Esophagus squamous epithelium (tissue), 5 donors: Measurements from ENCODE around the gene MYH10. TPM values are rescaled to one million over a fixed set of nuclear protein-coding genes. Genes with fewer than 3 reads are reported as not detected.

Experiments
- DNase-seq: peaks from one replicate; lab custom pipeline; 2025; lab: John Stamatoyannopoulos, UW
- H3K27ac ChIP-seq, 4 donors: fragments of 200-600 bp; sonication (generic); one replicate each; pipeline ENCODE4 v1.5.1; 2016 to 2019; ENCODE audit warnings: mild to moderate bottlenecking in 1 of 4
- H3K27me3 ChIP-seq, 4 donors: fragments of 200-600 bp; sonication (generic); 1 replicate in 3 of 4; 2 replicates in 1 of 4; pipeline versions ENCODE4 v1.5.1 to v1.6.0; 2017 to 2021; ENCODE audit warnings: antibody characterized with exemption in 1 of 4
- H3K36me3 ChIP-seq, 3 donors: fragments of 200-600 bp; sonication (generic); one replicate each; pipeline ENCODE4 v1.5.1; 2016 to 2019
- H3K4me1 ChIP-seq, 3 donors: fragments of 200-600 bp; sonication (generic); one replicate each; pipeline ENCODE4 v1.5.1; 2017 to 2019
- H3K4me3 ChIP-seq, 4 donors: fragments of 200-600 bp; sonication (generic); 1 replicate in 3 of 4; 2 replicates in 1 of 4; pipeline ENCODE4 v1.5.1; 2016 to 2019; ENCODE audit warnings: mild to moderate bottlenecking in 2 of 4, moderate library complexity in 1 of 4
- H3K9me3 ChIP-seq, 3 donors: fragments of 200-600 bp; sonication (generic); one replicate each; pipeline ENCODE4 v1.5.1; 2016 to 2019
- CTCF ChIP-seq, 6 experiments: fragments of 450-650 bp in 4 of 6; fragments of 200-600 bp in 2 of 6; sonication (generic) in 2 of 6; IDR thresholded peaks; one replicate each; pipeline ENCODE4 v1.5.1; 2016 to 2019; ENCODE audit warnings: antibody characterized with exemption in 6 of 6, mild to moderate bottlenecking in 4 of 6, moderate library complexity in 4 of 6
- POLR2A ChIP-seq, 4 donors: fragments of 450-650 bp; IDR thresholded peaks; one replicate each; pipeline ENCODE4 v1.6.1; 2017; ENCODE audit warnings: antibody characterized with exemption in 4 of 4, mild to moderate bottlenecking in 4 of 4, moderate library complexity in 3 of 4
- WGBS, 2 donors: methylation state at CpG; one replicate each; pipeline ENCODE4 v1.1.5; 2018; 5-methylcytosine and 5-hydroxymethylcytosine counted together
- intact Hi-C: fragments of 100-400 bp; cut with DNase I; formaldehyde crosslinking; loops from one replicate; pipeline ENCODE4 v1.15.0; 2022
- total RNA-seq, 4 donors: library from RNA; depleted of rRNA; stranded (reverse); fragments of >200 nt; gene quantifications; one replicate each; pipeline ENCODE4 v1.1.0, GENCODE V29; 2016
- donor health status: DM: yes; HTN: yes; CAD: no.

The MYH10 gene
- total RNA-seq, 4 donors from 2014 or later: 5.8 to 25.6 (median 14.7) TPM

- H3K4me1 ChIP-seq: peaks cover 0 to 32% (median 0%) of the 10 kb centered on the region in 3 donors
- H3K27ac ChIP-seq: peak overlapping the region; percentile 50 to 77 (median 74)
- H3K4me3 ChIP-seq: peak overlapping the region; percentile 55 to 93 (median 77)
- H3K27me3 ChIP-seq: peaks cover 0 to 18% (median 0%) of the 10 kb centered on the region in 4 donors
- intact Hi-C loops: no loop called here
- H3K36me3 ChIP-seq: no peaks in the 10 kb centered on the region
- no peak for DNase-seq
- no peaks in the 10 kb centered on the region for H3K9me3 ChIP-seq
- no peak for TF ChIP-seq POLR2A (IDR thresholded peaks at IDR 0.05)
- no peak for TF ChIP-seq CTCF (IDR thresholded peaks at IDR 0.05)
- WGBS, 2 donors: 2 to 4% methylated on average over 10 to 29 of the region's 76 CpGs
These were observed 926 bp downstream of the MYH10 start for GRCh38 chr17:8629371-8630226.

DNA sequence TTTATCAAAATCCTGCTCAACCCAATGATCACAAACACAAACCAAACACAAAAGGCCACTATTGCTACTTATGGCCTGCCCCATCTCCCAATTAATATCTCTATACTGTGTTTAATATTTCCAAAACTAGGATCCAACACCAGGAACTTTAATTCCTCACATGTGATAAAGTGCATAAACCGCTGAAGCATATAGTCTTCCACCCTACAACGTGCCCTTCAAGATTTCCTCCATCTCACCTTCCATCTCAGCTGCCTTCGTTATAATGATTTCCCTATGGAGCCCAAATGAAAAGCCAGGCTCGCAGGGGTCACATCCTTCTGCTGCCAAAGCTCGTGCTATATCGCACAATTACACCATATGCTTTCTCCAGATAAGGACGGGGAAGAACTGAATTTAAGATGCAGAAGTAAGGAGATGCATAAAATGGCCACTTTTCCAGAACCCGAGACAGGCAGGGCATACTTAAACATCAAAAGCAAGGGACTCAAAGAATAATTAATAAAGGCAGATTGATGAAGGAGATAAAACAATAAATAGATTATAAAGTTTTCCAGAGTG is 1.8 kb downstream of the MYH10 start:
- no peaks in the 10 kb centered on the region for H3K9me3 ChIP-seq
- intact Hi-C loops: no loop called here
- TF ChIP-seq POLR2A (IDR thresholded peaks at IDR 0.05) (no peak), CTCF (IDR thresholded peaks at IDR 0.05) (no peak)
- DNase-seq: no peak
- peak overlapping the region in 1 of 4 donors; percentile 77 for H3K27ac ChIP-seq
- peaks cover 0 to 32% (median 0%) of the 10 kb centered on the region in 3 donors for H3K4me1 ChIP-seq
- WGBS, 2 donors: 52 to 72% methylated on average over 8 of the region's 8 CpGs
- H3K36me3 ChIP-seq: no peaks in the 10 kb centered on the region
- peak overlapping the region in 3 of 4 donors; percentile 66 to 93 (median 88) for H3K4me3 ChIP-seq
- peaks cover 0 to 18% (median 0%) of the 10 kb centered on the region in 4 donors for H3K27me3 ChIP-seq

DNA sequence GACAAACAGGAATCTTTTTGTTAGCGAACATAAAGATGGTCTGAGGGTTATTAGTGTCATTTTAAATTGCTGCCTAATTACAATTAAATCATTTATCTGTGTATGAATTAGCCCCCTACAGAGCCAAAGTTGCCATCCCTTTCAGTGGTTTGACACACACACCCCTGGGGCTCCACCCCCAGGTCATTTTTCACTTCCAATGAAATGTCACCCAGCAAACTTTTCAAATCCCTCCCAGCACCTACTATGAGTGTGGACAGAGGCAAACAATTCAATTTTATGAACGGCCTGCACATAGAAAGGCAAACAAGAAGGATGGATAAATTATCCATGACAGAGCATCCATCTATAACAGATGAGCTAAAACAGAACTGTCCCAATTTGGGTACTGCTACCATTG is 2.4 kb downstream of the MYH10 start:
- no peak overlapping the region for H3K4me3 ChIP-seq
- DNase-seq: no peak
- WGBS, 2 donors: 73 to 88% methylated on average over 2 of the region's 2 CpGs
- intact Hi-C loops: no loop called here
- H3K9me3 ChIP-seq: no peaks in the 10 kb centered on the region
- no peaks in the 10 kb centered on the region for H3K36me3 ChIP-seq
- peaks cover 0 to 32% (median 0%) of the 10 kb centered on the region in 3 donors for H3K4me1 ChIP-seq
- peaks cover 0 to 18% (median 0%) of the 10 kb centered on the region in 4 donors for H3K27me3 ChIP-seq
- no peak overlapping the region for H3K27ac ChIP-seq
- no peak for TF ChIP-seq CTCF (IDR thresholded peaks at IDR 0.05)
- TF ChIP-seq POLR2A (IDR thresholded peaks at IDR 0.05): no peak

DNA sequence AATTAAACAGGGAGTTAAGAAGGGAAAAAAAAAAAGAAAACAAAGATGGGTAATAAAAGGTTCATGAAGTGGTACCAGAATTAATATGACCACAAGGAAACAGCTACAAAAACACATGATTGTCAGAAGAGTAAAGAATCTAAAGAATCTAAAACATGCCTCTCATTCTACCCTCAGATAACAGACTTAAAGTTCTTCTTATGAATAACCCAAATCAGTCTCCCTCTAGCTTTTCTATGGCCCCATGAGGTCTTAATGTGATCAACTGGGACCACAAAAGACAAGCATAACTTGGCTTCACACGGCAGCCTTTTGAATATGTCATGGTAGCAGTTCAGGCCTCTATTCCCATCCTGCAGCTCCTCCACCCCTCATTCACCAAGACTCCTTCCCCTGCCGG is 6.9 kb downstream of the MYH10 start:
- no peak for DNase-seq
- intact Hi-C loops: no loop called here
- 82 to 92% methylated on average over 2 of the region's 2 CpGs for WGBS, 2 donors

More for the DNA sequence above, 6.9 kb downstream of the MYH10 start:
- H3K9me3 ChIP-seq: no peaks in the 10 kb centered on the region
- peaks cover 0 to 4% (median 0%) of the 10 kb centered on the region in 3 donors for H3K4me1 ChIP-seq
- TF ChIP-seq POLR2A (IDR thresholded peaks at IDR 0.05) (no peak), CTCF (IDR thresholded peaks at IDR 0.05) (no peak)
- no peak overlapping the region for H3K4me3 ChIP-seq
- no peak overlapping the region for H3K27ac ChIP-seq
- no peaks in the 10 kb centered on the region for H3K27me3 ChIP-seq
- peaks cover 0 to 8% (median 0%) of the 10 kb centered on the region in 3 donors for H3K36me3 ChIP-seq
